Nephron (organoid): Measurements from ENCODE around the gene OLFM4.
"Not testable (repeated sequence)": the region's sequence is repeated elsewhere in the genome, so short reads cannot be mapped to it uniquely, and the experiment has no call there.

ENCODE experiments used
- H3K27ac Mint-ChIP-seq, 3 experiments: 2 replicates each; pipeline ENCODE4 v1.8.0; 2020; ENCODE audit warnings: mixed read lengths in 3 of 3, mild to moderate bottlenecking in 2 of 3, moderate library complexity in 1 of 3
- H3K27me3 Mint-ChIP-seq: 2 replicates; pipeline ENCODE4 v1.8.0; 2021; ENCODE audit warnings: low read depth, mild to moderate bottlenecking, moderate library complexity, mixed read lengths
- H3K36me3 Mint-ChIP-seq: 2 replicates; pipeline ENCODE4 v1.8.0; 2020; ENCODE audit warnings: low read depth, mixed read lengths
- H3K4me1 Mint-ChIP-seq: 2 replicates; pipeline ENCODE4 v1.8.0; 2020; ENCODE audit warnings: mixed read lengths
- H3K4me3 Mint-ChIP-seq, 3 experiments: 2 replicates each; pipeline ENCODE4 v1.8.0; 2020; ENCODE audit warnings: mild to moderate bottlenecking in 3 of 3, mixed read lengths in 3 of 3, moderate library complexity in 2 of 3
- H3K9me3 Mint-ChIP-seq: 2 replicates; pipeline ENCODE4 v1.8.0; 2020; ENCODE audit warnings: mixed read lengths
- CTCF ChIP-seq, 3 experiments: fragments of 200-600 bp; sonication (generic); IDR thresholded peaks; one replicate each; pipeline ENCODE4 v1.5.0; 2021; ENCODE audit warnings: antibody characterized with exemption in 3 of 3; ENCODE audit not compliant: unreplicated experiment in 3 of 3

OLFM4 gene

DNA sequence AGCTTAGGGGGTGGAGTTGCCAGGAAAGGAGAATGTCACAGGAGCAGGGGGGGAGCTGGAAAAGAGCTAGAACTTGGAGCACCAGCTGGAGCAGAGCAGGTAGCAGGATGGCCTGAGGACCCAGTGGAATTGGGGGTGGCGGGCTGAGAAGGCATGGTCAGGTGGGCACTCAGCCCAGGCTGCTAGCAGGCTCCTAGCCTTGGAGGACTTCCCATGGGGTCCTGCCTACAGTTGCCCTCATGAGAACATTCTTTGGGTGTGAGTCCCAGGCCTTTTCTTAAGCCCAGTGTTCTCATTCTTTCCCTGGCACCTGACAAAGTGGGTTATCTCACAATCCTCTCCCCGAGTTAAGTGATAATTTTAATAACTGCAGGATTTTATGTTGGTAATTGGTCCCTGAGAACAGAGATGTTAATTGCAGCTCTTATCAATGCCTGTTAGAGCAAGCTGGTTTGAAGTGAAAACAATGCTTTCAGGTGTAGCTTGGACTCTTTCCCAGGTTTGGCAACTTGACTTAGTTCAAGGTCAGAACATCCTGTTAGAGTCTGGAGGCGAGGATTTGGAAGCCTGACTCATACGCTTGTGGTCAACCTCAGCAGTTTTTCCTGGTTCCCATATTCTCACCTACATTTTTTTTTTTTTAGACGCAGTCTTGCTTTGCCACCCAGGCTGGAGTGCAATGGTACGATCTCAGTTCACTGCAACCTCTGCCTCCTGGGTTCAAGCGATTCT lies 18.1 kb upstream of the OLFM4 start:
- Mint-ChIP-seq H3K27ac (no peak overlapping the region), H3K36me3 (no peaks in the 10 kb centered on the region), H3K27me3 (peaks cover 4% of the 10 kb centered on the region), H3K4me1 (peaks cover 15% of the 10 kb centered on the region), H3K9me3 (no peaks in the 10 kb centered on the region), H3K4me3 (no peak overlapping the region)
- no peak for TF ChIP-seq CTCF (IDR thresholded peaks at IDR 0.05; ENCODE audit: unreplicated experiment in 3 of 3)

DNA sequence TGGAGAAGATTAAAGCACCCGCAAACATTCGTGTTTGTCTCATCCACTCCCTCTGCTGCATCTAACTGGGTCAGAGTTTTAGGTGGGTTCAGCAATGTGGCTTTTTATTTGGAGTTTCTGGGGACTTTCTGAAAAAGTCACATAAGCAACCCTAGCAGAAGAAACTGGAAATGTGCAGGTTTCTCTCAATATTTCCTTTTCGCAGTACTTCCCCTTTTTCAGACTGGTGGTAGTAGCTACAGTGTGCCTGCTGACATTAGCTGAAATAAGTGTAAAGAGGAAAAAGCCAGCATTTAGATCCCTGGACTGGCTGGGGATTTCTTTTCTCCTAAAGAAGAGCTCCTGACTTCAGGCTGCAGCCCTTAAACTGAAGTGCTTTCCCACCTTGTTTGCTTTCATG lies 15.9 kb upstream of the OLFM4 start:
- Mint-ChIP-seq H3K27me3 (peaks cover 2% of the 10 kb centered on the region), H3K4me3 (no peak overlapping the region), H3K4me1 (peaks cover 5% of the 10 kb centered on the region), H3K9me3 (no peaks in the 10 kb centered on the region), H3K36me3 (no peaks in the 10 kb centered on the region), H3K27ac (no peak overlapping the region)
- TF ChIP-seq CTCF (IDR thresholded peaks at IDR 0.05; ENCODE audit: unreplicated experiment in 3 of 3) = no peak

- no peak overlapping the region for H3K4me3 Mint-ChIP-seq
- peaks cover under 1% of the 10 kb centered on the region for H3K4me1 Mint-ChIP-seq
- no peak overlapping the region for H3K27ac Mint-ChIP-seq
- no peak for TF ChIP-seq CTCF (IDR thresholded peaks at IDR 0.05; ENCODE audit: unreplicated experiment in 3 of 3)
- no peaks in the 10 kb centered on the region for H3K9me3 Mint-ChIP-seq
- H3K36me3 Mint-ChIP-seq = no peaks in the 10 kb centered on the region
- peaks cover 6% of the 10 kb centered on the region for H3K27me3 Mint-ChIP-seq
These were observed 15.5 kb upstream of the OLFM4 start for GRCh38 chr13:53013113-53013512.

DNA sequence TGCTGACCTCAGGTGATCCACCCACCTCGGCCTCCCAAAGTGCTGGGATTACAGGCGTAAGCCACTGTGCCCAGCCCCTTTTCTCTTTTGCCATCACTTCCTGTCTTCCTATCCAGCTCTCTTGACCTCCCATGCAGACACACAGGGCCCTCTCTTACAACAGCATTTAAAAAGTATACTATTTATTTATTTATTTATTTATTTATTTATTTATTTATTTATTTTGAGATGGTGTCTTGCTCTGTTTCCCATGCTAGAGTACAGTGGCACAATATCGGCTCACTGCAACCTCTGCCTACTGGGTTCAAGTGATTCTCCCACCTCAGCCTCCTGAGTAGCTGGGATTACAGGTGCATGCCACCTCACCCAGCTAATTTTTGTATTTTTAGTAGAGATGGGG lies 14.6 kb upstream of the OLFM4 start:
- H3K9me3 Mint-ChIP-seq, H3K4me3 Mint-ChIP-seq, H3K36me3 Mint-ChIP-seq: not testable (repeated sequence)

DNA sequence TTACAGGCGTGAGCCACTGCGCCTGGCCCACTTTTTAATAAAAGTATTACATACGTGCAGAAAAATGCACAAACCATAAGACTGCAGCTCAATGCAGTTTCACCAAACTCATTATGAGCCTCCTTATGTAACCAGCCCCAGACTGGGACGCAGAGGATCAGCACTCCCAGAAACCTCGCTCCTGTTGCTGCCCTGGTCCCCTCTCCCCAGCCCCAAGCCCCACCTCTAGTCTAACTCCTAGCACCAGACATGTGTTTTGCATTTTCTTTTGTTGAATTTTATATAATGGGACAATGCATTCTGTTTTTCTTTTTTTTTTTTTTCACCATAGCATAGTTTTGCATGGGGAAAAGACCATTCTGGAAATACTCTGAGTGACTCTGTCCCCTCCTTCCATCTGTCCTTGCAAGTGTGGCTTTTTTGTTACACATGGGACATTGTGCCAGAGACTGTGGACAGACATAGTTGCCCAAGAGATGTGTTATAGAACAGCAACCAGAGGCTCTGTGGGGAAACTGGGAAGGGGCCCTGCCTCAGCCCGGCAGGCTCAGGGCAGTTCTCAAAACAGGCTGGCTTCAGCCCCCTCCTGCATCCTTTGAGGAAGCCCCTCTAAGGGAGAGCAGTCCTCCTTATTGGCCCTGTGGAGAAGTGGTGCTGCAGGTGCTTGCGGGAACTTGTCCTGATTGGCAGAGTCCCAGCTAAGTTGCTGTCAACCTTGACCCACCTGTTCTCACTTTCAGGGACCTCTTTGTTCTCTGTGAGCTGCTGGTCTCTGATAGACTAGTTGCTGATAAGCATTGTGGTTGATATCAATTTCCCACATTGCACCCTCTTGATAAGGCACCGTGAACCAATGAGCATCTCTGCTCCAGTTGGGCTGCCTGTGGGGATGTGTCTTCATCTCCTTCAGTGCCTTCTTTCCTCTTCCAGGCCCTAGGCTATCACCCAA lies 13.8 kb upstream of the OLFM4 start:
- no peaks in the 10 kb centered on the region for H3K4me1 Mint-ChIP-seq
- H3K27me3 Mint-ChIP-seq = peaks cover 8% of the 10 kb centered on the region
- no peak overlapping the region for H3K4me3 Mint-ChIP-seq
- no peaks in the 10 kb centered on the region for H3K9me3 Mint-ChIP-seq
- no peaks in the 10 kb centered on the region for H3K36me3 Mint-ChIP-seq
- no peak overlapping the region for H3K27ac Mint-ChIP-seq
- TF ChIP-seq CTCF (IDR thresholded peaks at IDR 0.05; ENCODE audit: unreplicated experiment in 3 of 3) = no peak

More for the DNA sequence above, 14.6 kb upstream of the OLFM4 start:
- H3K4me1 Mint-ChIP-seq, H3K27me3 Mint-ChIP-seq, H3K27ac Mint-ChIP-seq: not testable (repeated sequence)

GRCh38 chr13:53015971-53016370 lies 12.6 kb upstream of the OLFM4 start:
- H3K4me1 Mint-ChIP-seq = no peaks in the 10 kb centered on the region
- TF ChIP-seq CTCF (IDR thresholded peaks at IDR 0.05; ENCODE audit: unreplicated experiment in 3 of 3) = no peak
- peaks cover 8% of the 10 kb centered on the region for H3K27me3 Mint-ChIP-seq
- no peaks in the 10 kb centered on the region for H3K9me3 Mint-ChIP-seq
- H3K4me3 Mint-ChIP-seq = no peak overlapping the region
- no peak overlapping the region for H3K27ac Mint-ChIP-seq
- H3K36me3 Mint-ChIP-seq = no peaks in the 10 kb centered on the region
